Suprapubic skin (tissue), 4 donors: Measurements from ENCODE around the gene SHLD1. TPM values are rescaled to one million over a fixed set of nuclear protein-coding genes. Genes with fewer than 3 reads are reported as not detected.

Experiments used
- DNase-seq, 2 donors: peaks; one replicate each; pipeline ENCODE4 v3.0.0-alpha.2; 2019; ENCODE audit warnings: low spot score in 2 of 2
- H3K27ac ChIP-seq: fragments of 200-600 bp; sonication (generic); one replicate; pipeline ENCODE4 v1.5.1; 2019
- H3K27me3 ChIP-seq: fragments of 200-600 bp; sonication (generic); one replicate; pipeline ENCODE4 v1.5.1; 2019
- H3K36me3 ChIP-seq: fragments of 200-600 bp; sonication (generic); one replicate; pipeline ENCODE4 v1.5.1; 2019
- H3K4me1 ChIP-seq: fragments of 200-600 bp; sonication (generic); one replicate; pipeline ENCODE4 v1.5.1; 2019
- H3K4me3 ChIP-seq: fragments of 200-600 bp; sonication (generic); one replicate; pipeline ENCODE4 v1.5.1; 2019; ENCODE audit warnings: mild to moderate bottlenecking
- H3K9me3 ChIP-seq: fragments of 200-600 bp; sonication (generic); one replicate; pipeline ENCODE4 v1.5.1; 2019
- EP300 ChIP-seq: sonication (generic); formaldehyde crosslinking; IDR thresholded peaks from one replicate; pipeline ENCODE4 v1.6.1; 2017; ENCODE audit warnings: antibody characterized with exemption
- POLR2A ChIP-seq, 2 donors: fragments of 450-650 bp; IDR thresholded peaks; one replicate each; pipeline ENCODE4 v1.6.1; 2017; ENCODE audit warnings: antibody characterized with exemption in 2 of 2, mild to moderate bottlenecking in 2 of 2, moderate library complexity in 2 of 2
- POLR2AphosphoS5 ChIP-seq, 3 donors: sonication (generic); formaldehyde crosslinking; IDR thresholded peaks; one replicate each; pipeline ENCODE4 v1.6.1; 2017; ENCODE audit warnings: antibody characterized with exemption in 3 of 3
- WGBS: methylation state at CpG from one replicate; pipeline ENCODE4 v1.1.5; 2018; 5-methylcytosine and 5-hydroxymethylcytosine counted together
- total RNA-seq, 4 donors: library from RNA; depleted of rRNA; stranded (reverse); fragments of >200 nt; gene quantifications; one replicate each; pipeline ENCODE4 v1.1.0, GENCODE V29; 2016
- TF ChIP-seq, protein P1 (sequence below), 2 donors: fragments of 200-600 bp in 1 of 2; fragments of 450-650 bp in 1 of 2; sonication (generic) in 1 of 2; IDR thresholded peaks; one replicate each; pipeline ENCODE4 v1.5.1; 2016 to 2019; ENCODE audit warnings: antibody characterized with exemption in 2 of 2, mild to moderate bottlenecking in 1 of 2, moderate library complexity in 1 of 2

Gene SHLD1
- total RNA-seq, 4 donors from 2014 or later, result 3.3 to 3.9 (median 3.7) TPM

DNA sequence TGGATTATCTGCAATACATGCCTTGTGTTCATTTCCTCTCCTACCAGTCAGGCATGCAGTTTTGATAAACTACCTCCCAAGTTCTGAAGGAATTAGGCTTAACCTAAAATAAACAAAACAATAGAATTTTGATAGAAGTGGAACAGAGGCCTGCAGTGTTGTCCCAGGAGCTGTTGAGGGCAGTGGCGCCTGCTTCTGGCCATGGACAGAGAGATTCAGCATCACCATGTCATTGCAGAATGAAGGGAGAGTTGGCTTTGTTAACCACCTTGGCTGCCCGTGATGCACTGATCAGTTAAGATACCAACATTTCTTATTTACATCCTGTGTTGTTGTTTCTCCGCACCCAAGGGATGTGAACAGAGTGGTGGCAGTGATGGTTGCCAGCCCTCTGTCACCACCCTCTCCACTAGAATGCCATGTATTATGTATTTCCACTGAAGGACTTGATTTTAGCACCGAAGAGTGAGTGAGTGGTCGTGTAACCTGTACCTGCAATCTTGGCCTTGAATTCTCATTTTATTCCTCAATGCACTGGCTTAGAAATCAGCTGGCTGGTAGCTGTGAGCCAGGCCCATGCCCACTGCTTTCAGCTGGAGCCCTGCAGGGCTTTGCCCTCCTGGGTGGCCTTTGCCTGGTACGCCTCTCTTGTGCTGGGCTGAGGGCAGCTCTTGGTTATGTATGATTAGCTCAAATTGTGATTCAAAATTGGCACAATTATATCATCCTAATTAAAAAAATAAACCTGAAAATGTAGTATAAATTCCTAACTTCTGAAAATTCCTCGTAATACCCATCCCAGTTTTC, 56.5 kb downstream of the SHLD1 start:
- Histone ChIP-seq H3K9me3 (no peaks in the 10 kb centered on the region), H3K4me1 (no peaks in the 10 kb centered on the region), H3K27ac (no peak overlapping the region), H3K36me3 (no peaks in the 10 kb centered on the region), H3K27me3 (no peaks in the 10 kb centered on the region), H3K4me3 (no peak overlapping the region)
- WGBS, result 94% methylated on average over 7 of the region's 7 CpGs
- TF ChIP-seq POLR2AphosphoS5 (IDR thresholded peaks at IDR 0.05) (no peak), POLR2A (IDR thresholded peaks at IDR 0.05) (no peak), EP300 (no peak)
- TF ChIP-seq, protein P1, sequence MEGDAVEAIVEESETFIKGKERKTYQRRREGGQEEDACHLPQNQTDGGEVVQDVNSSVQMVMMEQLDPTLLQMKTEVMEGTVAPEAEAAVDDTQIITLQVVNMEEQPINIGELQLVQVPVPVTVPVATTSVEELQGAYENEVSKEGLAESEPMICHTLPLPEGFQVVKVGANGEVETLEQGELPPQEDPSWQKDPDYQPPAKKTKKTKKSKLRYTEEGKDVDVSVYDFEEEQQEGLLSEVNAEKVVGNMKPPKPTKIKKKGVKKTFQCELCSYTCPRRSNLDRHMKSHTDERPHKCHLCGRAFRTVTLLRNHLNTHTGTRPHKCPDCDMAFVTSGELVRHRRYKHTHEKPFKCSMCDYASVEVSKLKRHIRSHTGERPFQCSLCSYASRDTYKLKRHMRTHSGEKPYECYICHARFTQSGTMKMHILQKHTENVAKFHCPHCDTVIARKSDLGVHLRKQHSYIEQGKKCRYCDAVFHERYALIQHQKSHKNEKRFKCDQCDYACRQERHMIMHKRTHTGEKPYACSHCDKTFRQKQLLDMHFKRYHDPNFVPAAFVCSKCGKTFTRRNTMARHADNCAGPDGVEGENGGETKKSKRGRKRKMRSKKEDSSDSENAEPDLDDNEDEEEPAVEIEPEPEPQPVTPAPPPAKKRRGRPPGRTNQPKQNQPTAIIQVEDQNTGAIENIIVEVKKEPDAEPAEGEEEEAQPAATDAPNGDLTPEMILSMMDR (IDR thresholded peaks at IDR 0.05), result no peak
- DNase-seq, result no peak

DNA sequence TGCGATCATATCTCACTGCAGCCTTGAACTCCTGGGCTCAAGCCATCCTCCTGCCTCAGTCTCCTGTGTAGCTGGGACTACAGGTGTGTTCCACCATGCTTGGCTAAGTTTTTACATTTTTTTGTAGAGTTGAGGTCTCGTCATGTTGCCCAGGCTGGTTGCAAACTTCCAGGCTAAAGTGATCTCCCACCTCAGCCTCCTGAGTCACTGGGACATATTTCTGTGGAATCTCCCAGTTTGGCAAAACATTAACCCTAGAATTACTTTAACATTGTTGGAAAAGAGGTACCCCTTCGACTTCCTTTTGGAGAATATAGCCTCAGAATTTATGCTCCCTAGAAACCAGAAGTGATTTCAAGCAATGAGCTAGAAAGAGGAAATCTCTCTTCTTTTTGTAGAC, 57.2 kb downstream of the SHLD1 start:
- no peaks in the 10 kb centered on the region for H3K9me3 ChIP-seq
- no peak overlapping the region for H3K4me3 ChIP-seq
- 97% methylated on average over 3 of the region's 3 CpGs for whole genome bisulfite sequencing
- H3K27ac ChIP-seq, result no peak overlapping the region
- no peak for TF ChIP-seq POLR2AphosphoS5 (IDR thresholded peaks at IDR 0.05)
- TF ChIP-seq, protein P1 (IDR thresholded peaks at IDR 0.05), result no peak
- TF ChIP-seq POLR2A (IDR thresholded peaks at IDR 0.05), result no peak
- no peak for TF ChIP-seq EP300
- DNase-seq, result no peak
- H3K36me3 ChIP-seq, result no peaks in the 10 kb centered on the region
- no peaks in the 10 kb centered on the region for H3K27me3 ChIP-seq
- no peaks in the 10 kb centered on the region for H3K4me1 ChIP-seq

DNA sequence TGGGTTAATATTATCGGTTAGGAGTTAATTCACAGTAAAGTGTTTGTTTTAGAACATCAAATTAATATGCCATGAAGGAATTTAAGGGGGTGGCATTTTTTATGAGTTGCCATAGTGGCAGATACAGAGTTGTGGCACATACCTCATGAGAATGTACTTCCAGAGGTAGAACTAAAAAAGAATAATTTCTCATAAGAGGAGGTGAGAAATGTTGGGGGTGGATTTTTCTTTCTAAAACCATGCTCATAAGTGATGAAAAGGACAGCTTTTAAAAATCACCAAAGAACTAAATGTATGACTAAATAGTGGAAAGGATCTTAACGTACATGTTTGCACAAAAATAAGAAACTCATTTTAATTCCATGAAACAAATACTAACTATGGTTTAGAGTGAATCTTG, 58.7 kb downstream of the SHLD1 start:
- H3K4me3 ChIP-seq, result no peak overlapping the region
- 77% methylated on average over 2 of the region's 2 CpGs for WGBS
- H3K4me1 ChIP-seq, result no peaks in the 10 kb centered on the region
- TF ChIP-seq EP300 (no peak), POLR2A (IDR thresholded peaks at IDR 0.05) (no peak), POLR2AphosphoS5 (IDR thresholded peaks at IDR 0.05) (no peak)
- TF ChIP-seq, protein P1 (IDR thresholded peaks at IDR 0.05), result no peak
- H3K36me3 ChIP-seq, result no peaks in the 10 kb centered on the region
- no peaks in the 10 kb centered on the region for H3K9me3 ChIP-seq
- DNase-seq, result no peak
- no peaks in the 10 kb centered on the region for H3K27me3 ChIP-seq
- H3K27ac ChIP-seq, result no peak overlapping the region

GRCh38 chr20:5809495-5809894, 59.3 kb downstream of the SHLD1 start:
- H3K9me3 ChIP-seq, result no peaks in the 10 kb centered on the region
- H3K36me3 ChIP-seq, result no peaks in the 10 kb centered on the region
- WGBS, result 93% methylated on average over 5 of the region's 5 CpGs
- H3K27me3 ChIP-seq, result no peaks in the 10 kb centered on the region
- no peak for DNase-seq
- H3K4me3 ChIP-seq, result no peak overlapping the region
- H3K4me1 ChIP-seq, result no peaks in the 10 kb centered on the region
- TF ChIP-seq EP300, result no peak
- TF ChIP-seq POLR2A (IDR thresholded peaks at IDR 0.05), result no peak
- TF ChIP-seq, protein P1 (IDR thresholded peaks at IDR 0.05), result no peak
- no peak for TF ChIP-seq POLR2AphosphoS5 (IDR thresholded peaks at IDR 0.05)
- no peak overlapping the region for H3K27ac ChIP-seq

DNA sequence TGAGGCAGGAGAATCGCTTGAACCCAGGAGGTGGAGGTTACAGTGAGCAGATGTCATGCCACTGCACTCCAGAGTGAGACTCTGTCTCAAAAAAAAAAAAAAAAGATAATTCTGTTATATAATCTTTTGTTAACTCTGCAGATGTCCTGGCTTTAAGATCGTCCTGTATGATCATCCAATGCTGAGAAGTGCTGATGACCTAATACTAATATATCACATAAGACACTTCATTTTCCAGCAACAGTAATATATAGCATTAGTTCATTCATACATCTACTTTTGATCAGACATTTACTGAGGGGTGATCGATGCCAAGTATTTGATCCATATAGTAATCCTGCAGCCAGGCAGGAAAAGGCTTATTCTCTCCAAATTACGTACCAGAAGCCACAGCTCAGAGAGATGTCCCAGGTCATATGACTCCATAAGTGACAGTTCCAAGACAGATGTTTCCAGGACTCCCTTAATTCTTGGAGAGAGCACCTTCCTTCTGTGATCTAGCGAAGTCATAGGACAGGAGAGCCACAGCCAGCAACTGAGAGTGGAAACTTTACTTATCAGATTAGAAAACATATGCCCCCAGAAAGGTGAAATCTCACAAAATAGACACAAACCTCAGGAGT, 60.7 kb downstream of the SHLD1 start:
- Histone ChIP-seq H3K4me1 (no peaks in the 10 kb centered on the region), H3K36me3 (no peaks in the 10 kb centered on the region), H3K9me3 (no peaks in the 10 kb centered on the region), H3K27ac (no peak overlapping the region), H3K27me3 (no peaks in the 10 kb centered on the region), H3K4me3 (no peak overlapping the region)
- TF ChIP-seq, protein P1 (IDR thresholded peaks at IDR 0.05), result no peak
- TF ChIP-seq POLR2A (IDR thresholded peaks at IDR 0.05) (no peak), POLR2AphosphoS5 (IDR thresholded peaks at IDR 0.05) (no peak), EP300 (no peak)
- WGBS, result 91% methylated on average over 5 of the region's 5 CpGs
- DNase-seq, result no peak
